GM12878 (cell line): ENCODE measurements around the gene PTPRJ.

Experiments
- HDGF ChIP-seq: fragments of 450-650 bp; IDR thresholded peaks from 2 replicates; pipeline ENCODE4 v1.6.1; 2016; ENCODE audit warnings: antibody characterized with exemption
- POLR2AphosphoS5 ChIP-seq: IDR thresholded peaks from 2 replicates; pipeline ENCODE4 v1.6.1; 2011; ENCODE audit warnings: mild to moderate bottlenecking, low read length, inconsistent platforms
- RFX5 ChIP-seq: IDR thresholded peaks from 2 replicates; pipeline ENCODE4 v1.6.1; 2011; ENCODE audit warnings: low read depth, low read length, improper control_type of control experiment
- SUZ12 ChIP-seq: fragments of 200-600 bp; sonication (generic); IDR thresholded peaks from one replicate; pipeline ENCODE4 v1.6.1; 2018; ENCODE audit warnings: antibody characterized with exemption, mild to moderate bottlenecking; ENCODE audit not compliant: unreplicated experiment

DNA sequence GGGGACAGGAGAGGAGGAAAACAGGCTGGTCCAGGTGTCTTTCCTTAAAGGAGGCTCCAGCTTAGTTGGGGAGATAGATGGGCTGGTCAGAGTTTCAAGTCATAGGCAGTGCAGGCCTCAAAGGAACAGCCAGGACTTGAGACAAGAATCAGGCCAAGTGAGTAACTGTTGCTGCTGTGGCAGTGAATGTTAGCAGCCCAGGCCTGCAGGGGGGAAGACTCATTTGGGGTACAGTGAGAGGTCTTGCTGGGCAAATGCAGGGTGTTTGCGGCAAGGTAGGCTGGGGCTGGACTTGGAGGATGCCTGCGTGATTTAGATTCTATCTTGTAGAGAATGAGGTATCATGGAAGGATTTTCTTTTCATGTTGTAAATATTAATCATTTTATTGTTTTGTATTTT lies 24.1 kb downstream of the PTPRJ start:
- no peak for TF ChIP-seq RFX5
- TF ChIP-seq HDGF, result no peak
- no peak for TF ChIP-seq POLR2AphosphoS5
- no peak for TF ChIP-seq SUZ12
